Neural crest cell (in vitro differentiated cells): Measurements from ENCODE around the gene DDX17. TPM values are rescaled to one million over a fixed set of nuclear protein-coding genes. Genes with fewer than 3 reads are reported as not detected.
A peak's percentile ranks its signal among the peaks of the same experiment; 100 is the strongest.
"Not testable (repeated sequence)": the region's sequence is repeated elsewhere in the genome, so short reads cannot be mapped to it uniquely, and the experiment has no call there.

Experiments used
- DNase-seq: peaks from one replicate; pipeline ENCODE4 v3.0.0; 2021; ENCODE audit warnings: low read depth, mixed read lengths, low spot score
- H3K27ac Mint-ChIP-seq: one replicate; pipeline ENCODE4 v1.8.0; 2021; ENCODE audit warnings: mild to moderate bottlenecking, mixed read lengths; ENCODE audit not compliant: unreplicated experiment
- H3K27me3 Mint-ChIP-seq: 2 replicates; pipeline ENCODE4 v1.8.0; 2021; ENCODE audit warnings: low read depth, mild to moderate bottlenecking, mixed read lengths
- H3K36me3 Mint-ChIP-seq: 2 replicates; pipeline ENCODE4 v1.8.0; 2021; ENCODE audit warnings: low read depth, mild to moderate bottlenecking, mixed read lengths
- H3K4me1 Mint-ChIP-seq: 2 replicates; pipeline ENCODE4 v1.8.0; 2021; ENCODE audit warnings: mixed read lengths
- H3K4me3 Mint-ChIP-seq: one replicate; pipeline ENCODE4 v1.8.0; 2021; ENCODE audit warnings: mild to moderate bottlenecking, mixed read lengths
- H3K9me3 Mint-ChIP-seq: 2 replicates; pipeline ENCODE4 v1.8.0; 2021; ENCODE audit warnings: mixed read lengths
- CTCF ChIP-seq: fragments of 200-600 bp; sonication (generic); conservative IDR thresholded peaks from 2 replicates; pipeline ENCODE4 v1.5.0; 2021; ENCODE audit warnings: antibody characterized with exemption, mild to moderate bottlenecking
- total RNA-seq: library from RNA; stranded (reverse); gene quantifications from 2 replicates; pipeline ENCODE4 v1.2.1, GENCODE V29; 2021

The DDX17 gene
- total RNA-seq, 1 donor from 2014 or later = 500 TPM

GRCh38 chr22:38479096-38479837 lies 26.8 kb downstream of the DDX17 start:
- DNase-seq = no peak
- TF ChIP-seq CTCF = no peak
- H3K4me1 Mint-ChIP-seq = peaks cover 26% of the 10 kb centered on the region
- no peaks in the 10 kb centered on the region for H3K27me3 Mint-ChIP-seq
- peaks cover 38% of the 10 kb centered on the region for H3K36me3 Mint-ChIP-seq
- no peaks in the 10 kb centered on the region for H3K9me3 Mint-ChIP-seq
- peak overlapping the region; percentile 29 for H3K4me3 Mint-ChIP-seq
- peak overlapping the region; percentile 8 for H3K27ac Mint-ChIP-seq

- Mint-ChIP-seq H3K9me3 (no peaks in the 10 kb centered on the region), H3K36me3 (peaks cover 25% of the 10 kb centered on the region)
These were observed 28.5 kb downstream of the DDX17 start for GRCh38 chr22:38477585-38477984.

GRCh38 chr22:38474003-38474607 lies 32.0 kb downstream of the DDX17 start:
- no peak for TF ChIP-seq CTCF
- H3K27me3 Mint-ChIP-seq = no peaks in the 10 kb centered on the region
- peaks cover 7% of the 10 kb centered on the region for H3K36me3 Mint-ChIP-seq
- DNase-seq = no peak
- H3K27ac Mint-ChIP-seq = peak overlapping the region; percentile 84
- H3K4me1 Mint-ChIP-seq = peaks cover 12% of the 10 kb centered on the region
- no peaks in the 10 kb centered on the region for H3K9me3 Mint-ChIP-seq
- H3K4me3 Mint-ChIP-seq = no peak overlapping the region

More at GRCh38 chr22:38477585-38477984, 28.5 kb downstream of the DDX17 start:
- peak overlapping the region; percentile 51 for H3K4me3 Mint-ChIP-seq
- DNase-seq = no peak
- no peaks in the 10 kb centered on the region for H3K27me3 Mint-ChIP-seq
- no peak for TF ChIP-seq CTCF
- peak overlapping the region; percentile 78 for H3K27ac Mint-ChIP-seq
- peaks cover 26% of the 10 kb centered on the region for H3K4me1 Mint-ChIP-seq

GRCh38 chr22:38471237-38471636 lies 34.9 kb downstream of the DDX17 start:
- no peak overlapping the region for H3K27ac Mint-ChIP-seq
- H3K4me1 Mint-ChIP-seq = peaks cover 14% of the 10 kb centered on the region
- H3K36me3 Mint-ChIP-seq = no peaks in the 10 kb centered on the region
- no peak overlapping the region for H3K4me3 Mint-ChIP-seq
- H3K9me3 Mint-ChIP-seq = no peaks in the 10 kb centered on the region
- no peak for DNase-seq
- peaks cover 9% of the 10 kb centered on the region for H3K27me3 Mint-ChIP-seq
- TF ChIP-seq CTCF = no peak

- H3K36me3 Mint-ChIP-seq, DNase-seq, H3K9me3 Mint-ChIP-seq, H3K27ac Mint-ChIP-seq, H3K27me3 Mint-ChIP-seq: not testable (repeated sequence)
- Mint-ChIP-seq H3K4me1 (peaks cover 14% of the 10 kb centered on the region), H3K4me3 (peak overlapping the region; percentile 41)
These were observed 35.9 kb downstream of the DDX17 start for GRCh38 chr22:38470179-38470578.

- no peak overlapping the region for H3K27ac Mint-ChIP-seq
- TF ChIP-seq CTCF = no peak
- no peaks in the 10 kb centered on the region for H3K9me3 Mint-ChIP-seq
- peaks cover 14% of the 10 kb centered on the region for H3K4me1 Mint-ChIP-seq
- H3K36me3 Mint-ChIP-seq = no peaks in the 10 kb centered on the region
- H3K27me3 Mint-ChIP-seq = peaks cover 9% of the 10 kb centered on the region
- no peak for DNase-seq
- H3K4me3 Mint-ChIP-seq = peak overlapping the region; percentile 41
These were observed 36.8 kb downstream of the DDX17 start for GRCh38 chr22:38469306-38469781.
